Activated T-helper 1 cell treated with anti-CD3 and anti-CD28 coated beads, Interleukin-12 subunit alpha, Interleukin-12 subunit beta, Interleukin-2, Interleukin-4 antibody, amounts not matched to agents 30 ng/mL and 10 ng/mL and 1 ng/mL, durations not matched to agents 14 hours and 24 hours and 36 hours (primary cell): Measurements from ENCODE around the gene FAM181A. TPM values are rescaled to one million over a fixed set of nuclear protein-coding genes. Genes with fewer than 3 reads are reported as not detected.
A peak's percentile ranks its signal among the peaks of the same experiment; 100 is the strongest.

Experiments
- DNase-seq: peaks from one replicate; pipeline ENCODE4 v3.0.0; 2021; ENCODE audit warnings: low spot score
- H3K27ac Mint-ChIP-seq: one replicate; pipeline ENCODE4 v1.8.0; 2021; ENCODE audit warnings: mild to moderate bottlenecking, mixed read lengths
- H3K27me3 Mint-ChIP-seq: one replicate; pipeline ENCODE4 v1.8.0; 2022; ENCODE audit warnings: mild to moderate bottlenecking, moderate library complexity, mixed read lengths; ENCODE audit not compliant: insufficient read depth
- H3K36me3 Mint-ChIP-seq: one replicate; pipeline ENCODE4 v1.8.0; 2021; ENCODE audit warnings: low read depth, mixed read lengths
- H3K4me1 Mint-ChIP-seq: one replicate; pipeline ENCODE4 v1.8.0; 2021; ENCODE audit warnings: low read depth, mixed read lengths
- H3K4me3 Mint-ChIP-seq: one replicate; pipeline ENCODE4 v1.8.0; 2021; ENCODE audit warnings: mild to moderate bottlenecking, moderate library complexity, mixed read lengths
- H3K9me3 Mint-ChIP-seq: one replicate; pipeline ENCODE4 v1.8.0; 2021; ENCODE audit warnings: mixed read lengths
- intact Hi-C: fragments of 100-400 bp; cut with micrococcal nuclease; formaldehyde crosslinking; loops from one replicate; pipeline ENCODE4 v1.15.1; 2024
- total RNA-seq: library from RNA; stranded (reverse); gene quantifications from 2 replicates; pipeline ENCODE4 v1.2.3, GENCODE V29; 2022

FAM181A gene
- total RNA-seq, 1 donor from 2014 or later, result not detected

DNA sequence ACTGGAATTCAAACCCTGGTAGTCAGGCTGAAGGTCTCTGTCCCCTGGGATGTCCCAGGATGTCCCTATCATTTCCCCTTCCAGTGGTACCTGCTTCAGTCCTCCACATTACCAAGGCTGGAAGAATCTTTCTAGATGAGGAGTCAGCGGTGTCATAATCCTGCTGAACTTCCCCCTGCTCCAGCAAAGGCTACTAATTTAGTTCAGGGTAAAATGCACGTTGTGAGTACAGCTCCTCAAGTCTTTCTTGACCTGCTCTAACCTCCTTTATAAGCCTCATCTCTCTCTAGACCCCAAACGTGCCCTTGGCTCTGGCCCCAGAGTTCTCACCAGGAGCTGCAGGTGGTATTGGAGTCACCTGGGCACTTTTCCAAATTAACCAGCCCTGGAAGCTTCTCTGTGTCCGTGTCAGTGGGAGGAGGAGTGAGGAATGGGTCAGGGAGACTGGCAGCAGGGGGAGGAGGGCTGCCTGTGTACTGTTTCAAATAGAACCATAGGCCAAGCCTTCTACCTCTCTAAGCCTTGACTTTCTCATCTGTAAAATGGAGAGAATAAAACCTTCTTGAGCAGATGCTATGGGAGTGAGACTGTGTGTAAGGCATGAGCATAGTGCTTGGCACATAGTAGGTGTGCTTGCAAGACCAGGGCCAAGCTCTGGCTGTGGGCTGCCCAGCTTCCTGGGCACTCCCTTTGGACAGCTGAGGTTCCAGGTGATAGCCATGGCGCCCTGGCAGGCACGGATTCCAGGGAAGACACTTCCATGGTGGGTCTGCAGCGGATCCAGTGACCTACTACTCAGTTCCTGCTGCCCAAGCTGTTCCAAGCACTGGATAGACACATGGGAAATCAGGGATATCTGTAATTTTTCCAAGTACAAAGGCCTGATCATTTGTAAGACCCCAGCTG, 24.7 kb downstream of the FAM181A start:
- peaks cover 79% of the 10 kb centered on the region for H3K4me1 Mint-ChIP-seq
- peaks cover 46% of the 10 kb centered on the region for H3K36me3 Mint-ChIP-seq
- H3K27me3 Mint-ChIP-seq, result no peaks in the 10 kb centered on the region
- H3K27ac Mint-ChIP-seq, result peak overlapping the region; percentile 63
- intact Hi-C loops, result no loop called here
- DNase-seq, result no peak
- no peaks in the 10 kb centered on the region for H3K9me3 Mint-ChIP-seq
- H3K4me3 Mint-ChIP-seq, result no peak overlapping the region

DNA sequence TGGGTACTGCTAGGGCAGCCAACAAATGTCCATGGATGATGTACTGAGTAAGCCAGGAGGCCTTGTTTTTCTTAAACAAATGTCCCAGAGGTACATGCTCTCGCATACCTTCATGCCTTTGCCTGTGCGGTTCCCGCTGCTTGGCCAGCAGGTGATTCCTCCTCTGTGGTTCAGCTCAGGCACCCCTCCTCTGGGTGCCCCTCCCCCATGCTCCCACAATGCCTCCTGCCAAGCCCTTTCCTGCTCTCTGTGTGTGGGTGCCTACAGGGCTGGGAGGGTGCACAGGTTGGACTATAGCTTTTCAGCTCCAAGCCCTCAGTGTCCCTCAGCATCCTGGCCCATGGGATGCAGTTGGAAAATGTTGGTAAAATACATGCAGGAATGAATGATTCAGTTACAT, 25.7 kb downstream of the FAM181A start:
- Mint-ChIP-seq H3K4me1 (peaks cover 89% of the 10 kb centered on the region), H3K9me3 (no peaks in the 10 kb centered on the region), H3K27ac (peak overlapping the region; percentile 40), H3K36me3 (peaks cover 50% of the 10 kb centered on the region), H3K27me3 (no peaks in the 10 kb centered on the region), H3K4me3 (no peak overlapping the region)
- no peak for DNase-seq
- intact Hi-C loops, result no loop called here

DNA sequence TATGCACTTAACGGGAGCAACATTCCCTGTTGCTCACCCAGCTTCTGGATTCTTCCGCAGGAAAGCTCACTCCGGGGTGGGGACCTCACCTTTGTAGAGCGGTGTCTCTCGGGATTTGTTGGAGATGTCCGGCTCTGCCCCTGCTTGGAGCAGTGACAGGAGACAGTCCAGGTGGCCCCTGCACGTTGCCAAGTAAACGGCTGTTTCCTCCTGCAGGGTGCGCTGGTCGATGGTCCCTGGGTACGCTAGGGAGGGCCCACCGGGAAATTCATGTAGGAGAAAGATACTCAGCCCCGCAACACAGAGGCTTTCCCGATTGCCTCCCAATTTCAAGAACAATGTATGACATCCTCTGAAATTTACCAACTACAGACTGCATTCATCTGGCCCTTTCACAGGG, 26.1 kb downstream of the FAM181A start:
- Mint-ChIP-seq H3K9me3 (no peaks in the 10 kb centered on the region), H3K36me3 (peaks cover 50% of the 10 kb centered on the region), H3K4me3 (peak overlapping the region; percentile 76), H3K4me1 (peaks cover 93% of the 10 kb centered on the region), H3K27me3 (no peaks in the 10 kb centered on the region), H3K27ac (peak overlapping the region; percentile 40)
- intact Hi-C loops, result no loop called here
- DNase-seq, result no peak

DNA sequence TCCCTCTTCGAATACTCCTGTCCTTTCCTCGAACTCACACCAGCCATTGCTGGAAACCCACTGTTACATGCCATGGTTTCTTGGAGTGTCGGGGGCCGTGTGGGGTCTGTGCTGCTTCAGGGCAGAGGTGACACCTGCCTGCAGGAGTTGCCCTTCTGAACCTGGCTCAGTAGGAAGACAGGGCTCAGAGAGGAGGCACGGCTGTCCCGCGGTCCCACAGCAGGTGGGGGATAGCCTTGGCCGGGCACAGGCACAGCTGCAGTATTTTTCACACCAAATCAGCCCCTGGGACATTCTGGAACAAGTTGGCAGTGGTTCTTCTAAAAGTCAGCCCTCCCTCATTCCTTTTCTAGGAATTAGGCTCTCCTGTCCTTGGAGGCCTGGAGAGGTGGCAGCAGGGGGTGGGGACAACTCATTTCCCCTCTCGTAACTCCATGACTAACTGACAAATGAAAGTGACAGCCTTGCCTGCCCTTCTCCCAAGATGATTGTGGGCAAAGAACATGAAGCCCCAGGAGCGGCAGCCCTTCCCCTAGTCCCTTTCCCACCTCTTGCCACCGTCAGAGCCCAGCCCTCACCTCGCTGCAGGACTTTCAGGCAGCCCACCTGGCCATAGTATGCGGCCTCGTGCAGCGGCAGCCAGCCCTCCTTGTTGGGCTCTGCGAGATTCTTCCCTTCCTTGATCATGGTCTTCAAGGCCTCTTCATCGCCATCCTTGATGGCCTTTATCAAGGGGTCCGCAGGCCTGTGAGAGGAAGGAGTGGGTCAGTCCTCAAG, 26.8 kb downstream of the FAM181A start:
- H3K4me3 Mint-ChIP-seq, result peak overlapping the region; percentile 76
- H3K4me1 Mint-ChIP-seq, result peaks cover 95% of the 10 kb centered on the region
- H3K27me3 Mint-ChIP-seq, result no peaks in the 10 kb centered on the region
- no peak for DNase-seq
- intact Hi-C loops, result no loop called here
- H3K36me3 Mint-ChIP-seq, result peaks cover 46% of the 10 kb centered on the region
- H3K9me3 Mint-ChIP-seq, result no peaks in the 10 kb centered on the region
- peak overlapping the region; percentile 100 for H3K27ac Mint-ChIP-seq

DNA sequence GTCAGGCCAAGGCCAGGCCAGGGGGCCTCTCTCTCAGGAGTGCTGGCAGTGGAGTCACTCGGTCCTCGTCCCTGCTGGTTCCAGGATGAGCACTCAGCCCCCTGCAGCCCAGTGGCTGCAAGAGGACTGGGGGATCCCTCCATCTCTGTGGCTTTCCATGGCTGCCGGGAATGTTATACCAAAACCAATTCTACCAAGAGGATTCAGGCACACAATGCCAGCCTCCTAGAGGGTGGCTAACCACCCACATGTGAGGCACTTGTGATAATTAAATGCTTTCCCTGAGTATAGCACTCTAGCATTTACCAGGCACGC, 27.3 kb downstream of the FAM181A start:
- Mint-ChIP-seq H3K36me3 (peaks cover 42% of the 10 kb centered on the region), H3K4me3 (peak overlapping the region; percentile 76), H3K27me3 (no peaks in the 10 kb centered on the region), H3K4me1 (peaks cover 96% of the 10 kb centered on the region), H3K9me3 (no peaks in the 10 kb centered on the region), H3K27ac (peak overlapping the region; percentile 100)
- no peak for DNase-seq
- intact Hi-C loops, result no loop called here

DNA sequence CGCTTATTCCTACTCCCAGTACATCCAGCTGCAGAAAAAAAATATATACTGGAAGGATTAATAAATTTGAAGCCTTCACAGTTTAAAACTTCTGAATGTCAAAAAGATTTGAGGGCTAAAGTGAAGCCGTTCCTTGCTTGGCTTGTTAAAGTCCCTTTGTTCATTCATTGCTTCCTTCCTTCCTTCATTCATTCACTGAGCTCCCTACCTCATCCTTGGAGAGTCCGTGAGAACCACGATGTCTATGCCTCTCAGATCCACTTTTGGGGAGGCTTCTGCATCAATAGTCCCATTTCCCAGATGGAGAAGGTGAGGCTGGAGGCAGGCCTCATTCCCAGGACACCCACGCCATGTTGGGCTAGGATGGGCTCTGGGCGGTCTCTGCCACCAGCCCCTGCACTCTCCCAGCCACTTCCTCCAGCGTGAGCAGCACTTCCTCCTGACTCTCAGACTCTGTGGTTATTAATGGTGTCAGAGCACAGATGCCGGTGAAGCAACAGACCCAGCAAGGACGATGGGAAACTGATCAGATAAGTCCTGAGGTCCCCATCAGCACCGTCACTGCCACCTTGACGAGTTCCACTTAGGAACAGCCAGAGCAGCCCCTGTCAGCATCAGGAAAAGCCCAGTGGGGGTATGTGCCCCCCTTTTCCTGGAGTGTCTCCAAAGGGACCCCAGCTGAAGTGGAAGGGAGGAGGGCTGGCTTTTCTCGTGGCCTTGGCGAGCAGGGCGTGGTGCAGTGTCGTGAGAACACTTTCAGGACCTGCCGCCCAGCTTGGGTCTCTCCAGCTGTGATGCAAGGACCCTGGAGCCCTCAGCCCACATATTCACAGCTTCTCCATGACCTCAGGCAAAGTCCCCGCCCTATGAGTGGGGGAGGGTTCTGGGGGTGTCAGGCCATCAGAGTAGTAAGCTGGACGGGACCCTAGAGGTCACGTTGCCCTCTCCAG, 28.0 kb downstream of the FAM181A start:
- DNase-seq, result no peak
- H3K4me3 Mint-ChIP-seq, result peak overlapping the region; percentile 76
- no peaks in the 10 kb centered on the region for H3K9me3 Mint-ChIP-seq
- peak overlapping the region; percentile 100 for H3K27ac Mint-ChIP-seq
- H3K36me3 Mint-ChIP-seq, result peaks cover 35% of the 10 kb centered on the region
- intact Hi-C loops, result no loop called here
- peaks cover 99% of the 10 kb centered on the region for H3K4me1 Mint-ChIP-seq
- no peaks in the 10 kb centered on the region for H3K27me3 Mint-ChIP-seq

DNA sequence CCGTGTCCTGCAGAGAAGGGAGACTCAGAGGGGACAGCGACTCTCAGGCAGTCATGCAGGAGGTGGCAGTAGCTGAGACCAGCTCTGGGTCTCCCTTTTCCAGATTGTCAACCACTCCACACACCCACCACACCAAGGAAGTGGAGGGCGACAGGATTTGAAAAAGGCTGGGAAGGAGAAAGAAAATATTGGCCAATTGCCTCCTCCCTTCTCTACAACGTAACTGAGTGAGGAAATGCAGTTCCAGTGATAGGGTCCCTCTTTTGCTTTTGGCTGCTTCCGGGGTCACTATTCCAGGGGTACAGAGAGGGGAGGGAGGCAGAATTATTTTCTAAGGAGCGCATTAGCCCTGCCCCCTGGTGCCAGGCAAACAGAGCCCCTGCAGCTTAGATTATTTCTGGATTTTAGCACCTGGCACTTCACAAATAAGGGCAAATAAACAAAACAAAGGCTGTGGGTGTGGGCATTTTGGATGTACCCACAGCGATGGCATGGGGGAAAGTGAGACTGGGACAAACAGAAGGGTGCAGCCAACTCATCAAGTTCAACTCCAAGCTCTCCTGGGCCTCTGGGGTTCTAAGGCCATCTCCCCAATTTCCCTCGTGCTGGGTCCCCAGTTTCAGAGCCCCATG, 28.8 kb downstream of the FAM181A start:
- Mint-ChIP-seq H3K36me3 (peaks cover 28% of the 10 kb centered on the region), H3K4me1 (peaks cover 99% of the 10 kb centered on the region)
- intact Hi-C loops, result no loop called here

DNA sequence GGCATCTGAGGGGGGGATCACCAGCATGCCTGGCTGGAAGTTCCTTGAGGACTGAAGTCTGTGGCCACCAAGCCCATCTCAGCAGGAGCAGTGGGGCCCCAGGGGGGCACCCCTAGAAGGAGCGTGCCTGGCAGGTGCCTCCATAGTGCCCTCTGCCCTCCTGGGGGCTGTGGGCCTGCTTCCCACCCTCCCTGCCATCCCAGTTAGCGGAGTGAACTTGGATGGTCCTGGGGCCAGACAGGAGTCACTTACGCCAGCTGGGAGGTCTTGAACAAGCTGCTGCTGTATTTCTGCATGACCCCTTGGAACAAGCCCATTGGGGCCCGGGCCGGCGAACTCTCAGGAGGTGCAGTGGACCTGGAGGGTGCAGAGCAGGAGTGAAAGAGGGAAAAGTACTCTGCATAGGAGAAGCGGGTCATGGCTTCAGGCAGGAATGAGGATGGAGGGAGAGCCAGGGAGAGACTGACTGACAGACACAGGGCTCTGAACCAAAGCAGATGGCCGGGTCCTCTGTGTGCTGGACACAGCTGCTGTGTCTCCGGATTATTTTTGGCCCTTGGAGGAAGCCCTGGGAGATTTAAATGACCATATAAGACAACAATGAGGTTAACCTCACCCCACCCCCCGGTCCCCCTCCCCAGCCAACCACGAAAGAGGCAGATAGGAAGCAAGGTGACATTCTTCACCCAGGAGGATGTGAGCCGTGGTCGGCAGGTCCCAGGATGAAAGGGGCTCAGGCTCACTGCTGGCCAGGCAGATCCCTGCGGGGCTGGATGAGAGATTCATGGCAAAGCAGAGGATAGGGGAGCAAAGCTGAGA, 29.6 kb downstream of the FAM181A start:
- Mint-ChIP-seq H3K27me3 (no peaks in the 10 kb centered on the region), H3K9me3 (no peaks in the 10 kb centered on the region), H3K4me3 (peak overlapping the region; percentile 76), H3K36me3 (peaks cover 28% of the 10 kb centered on the region), H3K4me1 (peaks cover 99% of the 10 kb centered on the region), H3K27ac (peak overlapping the region; percentile 100)
- intact Hi-C loops, result no loop called here
- no peak for DNase-seq

More for the DNA sequence above, 28.8 kb downstream of the FAM181A start:
- no peak for DNase-seq
- peak overlapping the region; percentile 100 for H3K27ac Mint-ChIP-seq
- H3K9me3 Mint-ChIP-seq, result no peaks in the 10 kb centered on the region
- H3K4me3 Mint-ChIP-seq, result peak overlapping the region; percentile 76
- H3K27me3 Mint-ChIP-seq, result no peaks in the 10 kb centered on the region

DNA sequence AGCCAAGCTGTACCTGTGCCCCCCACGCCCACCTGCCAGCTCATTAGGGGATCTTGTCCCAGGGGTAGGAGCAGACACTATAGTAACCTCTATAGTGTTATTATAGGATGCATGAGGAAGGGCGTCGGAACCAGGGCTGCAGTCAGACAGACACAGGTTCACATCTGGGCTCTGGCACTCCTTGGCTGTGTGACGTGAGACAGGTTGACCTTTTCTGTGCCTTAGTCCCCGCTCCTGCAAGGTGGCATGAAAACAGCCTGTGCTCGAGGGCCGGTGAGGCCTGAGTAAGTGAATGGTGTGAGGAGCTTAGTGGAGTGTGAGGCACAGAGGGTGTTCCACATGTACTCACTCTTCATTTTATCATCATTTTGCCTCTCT, 30.2 kb downstream of the FAM181A start:
- peaks cover 26% of the 10 kb centered on the region for H3K36me3 Mint-ChIP-seq
- intact Hi-C loops, result no loop called here
- H3K4me1 Mint-ChIP-seq, result peaks cover 97% of the 10 kb centered on the region
- peak overlapping the region; percentile 100 for H3K27ac Mint-ChIP-seq
- no peak for DNase-seq
- no peaks in the 10 kb centered on the region for H3K9me3 Mint-ChIP-seq
- H3K4me3 Mint-ChIP-seq, result peak overlapping the region; percentile 76
- H3K27me3 Mint-ChIP-seq, result no peaks in the 10 kb centered on the region

DNA sequence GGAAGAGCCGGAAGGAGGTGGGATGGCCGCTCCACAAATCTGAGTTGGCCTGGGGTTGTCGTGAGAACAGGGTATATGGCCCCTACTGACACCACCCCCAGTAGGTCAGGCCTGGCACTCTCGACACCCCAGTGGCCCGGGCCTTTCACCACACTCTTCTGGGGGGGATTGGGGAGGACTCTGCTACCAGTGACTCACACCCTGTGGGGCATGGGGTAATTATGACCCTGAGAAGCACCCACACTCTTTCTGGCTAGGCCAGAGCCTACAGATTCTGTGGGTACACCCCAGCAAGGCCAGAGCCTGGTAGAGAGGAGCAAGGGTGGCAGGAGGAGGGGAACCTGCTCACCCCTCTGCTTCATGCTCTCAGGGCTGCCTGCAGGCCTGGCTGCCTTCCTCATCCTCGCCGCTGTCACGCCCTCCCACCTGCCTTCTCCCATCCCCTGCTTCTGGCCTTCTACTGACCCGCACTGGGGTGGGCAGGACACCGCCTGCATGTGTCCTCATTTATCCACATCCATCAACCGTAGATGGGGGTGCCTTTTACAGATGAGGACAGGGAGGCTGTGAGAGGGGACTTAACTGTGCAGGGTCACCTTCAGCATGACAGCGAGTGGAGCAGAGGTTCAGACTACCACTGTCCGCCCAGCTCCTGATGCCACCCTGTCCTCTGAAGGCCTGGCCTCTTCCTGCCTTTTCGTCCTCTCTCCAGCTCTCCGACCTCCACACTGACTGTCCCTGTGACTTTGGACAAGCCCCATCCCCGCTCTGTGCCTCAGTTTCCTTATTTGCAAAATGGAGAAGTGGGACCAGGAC, 30.8 kb downstream of the FAM181A start:
- no peaks in the 10 kb centered on the region for H3K9me3 Mint-ChIP-seq
- intact Hi-C loops, result no loop called here
- no peaks in the 10 kb centered on the region for H3K27me3 Mint-ChIP-seq
- DNase-seq, result no peak
- peaks cover 97% of the 10 kb centered on the region for H3K4me1 Mint-ChIP-seq
- H3K27ac Mint-ChIP-seq, result peak overlapping the region; percentile 100
- H3K36me3 Mint-ChIP-seq, result peaks cover 26% of the 10 kb centered on the region
- H3K4me3 Mint-ChIP-seq, result peak overlapping the region; percentile 76
